ENCODE measurements around the gene HACD2. TPM values are rescaled to one million over a fixed set of nuclear protein-coding genes. Genes with fewer than 3 reads are reported as not detected.

Gene HACD2, protein sequence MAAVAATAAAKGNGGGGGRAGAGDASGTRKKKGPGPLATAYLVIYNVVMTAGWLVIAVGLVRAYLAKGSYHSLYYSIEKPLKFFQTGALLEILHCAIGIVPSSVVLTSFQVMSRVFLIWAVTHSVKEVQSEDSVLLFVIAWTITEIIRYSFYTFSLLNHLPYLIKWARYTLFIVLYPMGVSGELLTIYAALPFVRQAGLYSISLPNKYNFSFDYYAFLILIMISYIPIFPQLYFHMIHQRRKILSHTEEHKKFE
- total RNA-seq (2022) (76.5 and 97.7 TPM in 2 replicates), Bru-seq, nascent RNA (percentile 84 among the genes with signal in this experiment), BruChase-seq, experiment 1, labeled RNA remaining after a 6-hour chase (percentile 89 among the genes with signal in this experiment), BruChase-seq, experiment 2, labeled RNA remaining after a 2-hour chase (percentile 86 among the genes with signal in this experiment)
- long read RNA-seq, full-length matches to known transcripts: 12 of 40 reads
- long read RNA-seq, partial matches to known transcripts: 9 of 40 reads
- long read RNA-seq, other reads (novel, unspliced or antisense): 19 of 40 reads

DNA sequence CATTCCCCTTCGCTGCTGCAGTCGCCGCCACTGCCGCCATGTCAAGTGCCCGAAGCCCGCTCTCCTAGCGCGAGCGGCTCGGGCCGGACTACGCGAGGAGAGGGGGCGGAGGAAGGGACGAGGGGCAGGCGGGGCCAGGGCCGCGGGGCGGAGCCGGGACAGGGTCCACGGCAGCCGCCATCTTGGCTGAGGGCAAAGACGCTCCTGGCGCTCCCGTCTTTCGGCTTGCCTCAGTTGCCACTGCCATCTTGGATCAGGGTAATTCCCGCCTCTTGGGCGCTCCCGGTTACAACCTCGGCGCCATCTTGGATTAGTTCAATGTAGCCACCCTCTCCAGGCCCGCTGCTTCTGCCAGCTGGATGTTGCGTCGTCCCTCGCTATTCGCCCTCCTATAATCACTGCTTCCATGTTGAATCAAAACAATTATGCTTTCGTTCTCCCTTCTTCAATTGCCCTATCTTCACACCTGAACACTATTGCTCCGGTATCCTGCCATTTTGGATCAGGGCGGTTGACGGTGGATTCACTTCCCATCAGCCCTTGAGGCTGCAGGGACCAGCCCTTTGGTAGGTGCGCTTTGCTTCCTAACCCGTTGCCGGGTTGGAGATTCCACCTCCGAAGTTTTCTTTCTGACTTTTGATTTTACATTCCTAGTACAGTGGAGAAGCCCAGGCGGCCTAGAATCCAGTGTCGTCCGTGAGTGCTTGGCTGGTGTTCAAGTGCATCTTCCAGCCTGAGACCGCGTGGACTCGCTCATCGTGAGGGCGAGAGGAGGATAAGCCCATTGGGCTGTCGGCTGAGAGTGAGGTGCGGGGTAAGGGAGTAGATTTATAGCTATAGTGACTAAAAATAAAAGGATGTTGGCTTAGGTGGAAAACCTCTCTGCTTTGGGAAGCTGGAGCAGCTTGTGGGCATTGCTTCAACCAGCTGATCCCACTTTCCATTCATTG lies at the start of gene HACD2:
Gene HACD2, minus strand, starts transcription at position 66 of the 950 bp plus-strand sequence. Its CDS starts 26 bp downstream, at position 40.
- no peak within 1 kb of the TSS for H3K4me3 Mint-ChIP-seq (ENCODE audit: unreplicated experiment)
- H3K27ac Mint-ChIP-seq (ENCODE audit: low read depth, unreplicated experiment): no peak within 1 kb of the TSS
- POLR2A ChIA-PET: interaction anchor here (0.5 to 8.2 kb wide), 19 partner anchors 10 to 982 kb away, joined by 3 to 381 read pairs (median 4); partner anchors contain the start of genes CCDC14, HSPBAP1 and SEC22A
- TF ChIP-seq, protein P1, sequence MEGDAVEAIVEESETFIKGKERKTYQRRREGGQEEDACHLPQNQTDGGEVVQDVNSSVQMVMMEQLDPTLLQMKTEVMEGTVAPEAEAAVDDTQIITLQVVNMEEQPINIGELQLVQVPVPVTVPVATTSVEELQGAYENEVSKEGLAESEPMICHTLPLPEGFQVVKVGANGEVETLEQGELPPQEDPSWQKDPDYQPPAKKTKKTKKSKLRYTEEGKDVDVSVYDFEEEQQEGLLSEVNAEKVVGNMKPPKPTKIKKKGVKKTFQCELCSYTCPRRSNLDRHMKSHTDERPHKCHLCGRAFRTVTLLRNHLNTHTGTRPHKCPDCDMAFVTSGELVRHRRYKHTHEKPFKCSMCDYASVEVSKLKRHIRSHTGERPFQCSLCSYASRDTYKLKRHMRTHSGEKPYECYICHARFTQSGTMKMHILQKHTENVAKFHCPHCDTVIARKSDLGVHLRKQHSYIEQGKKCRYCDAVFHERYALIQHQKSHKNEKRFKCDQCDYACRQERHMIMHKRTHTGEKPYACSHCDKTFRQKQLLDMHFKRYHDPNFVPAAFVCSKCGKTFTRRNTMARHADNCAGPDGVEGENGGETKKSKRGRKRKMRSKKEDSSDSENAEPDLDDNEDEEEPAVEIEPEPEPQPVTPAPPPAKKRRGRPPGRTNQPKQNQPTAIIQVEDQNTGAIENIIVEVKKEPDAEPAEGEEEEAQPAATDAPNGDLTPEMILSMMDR (IDR thresholded peaks at IDR 0.05; ENCODE audit: unreplicated experiment): no peak
- DNase-seq (ENCODE audit: unreplicated experiment): peak; percentile 98
- BruUV-seq (replicated peaks): no TSS peak
- H3K9me3 Mint-ChIP-seq (ENCODE audit: unreplicated experiment): no peaks in the 10 kb centered on the region
- intact Hi-C loops (cut with micrococcal nuclease): loop anchor here (1.0 to 10.0 kb wide), 5 partner anchors 20 to 132 kb away; no protein-coding TSS in a partner anchor
- H3K36me3 Mint-ChIP-seq (ENCODE audit: insufficient read depth, unreplicated experiment): peaks cover 51% of the 10 kb centered on the region
- H3K27me3 Mint-ChIP-seq (ENCODE audit: insufficient read depth, unreplicated experiment): no peaks in the 10 kb centered on the region
- H3K4me1 Mint-ChIP-seq (ENCODE audit: insufficient read depth, unreplicated experiment): peaks cover 30% of the 10 kb centered on the region
- CTCF ChIA-PET: interaction anchor here (0.6 to 3.4 kb wide), 8 partner anchors 16 to 68 kb away, joined by 3 to 26 read pairs (median 6); no protein-coding TSS in a partner anchor

DNA sequence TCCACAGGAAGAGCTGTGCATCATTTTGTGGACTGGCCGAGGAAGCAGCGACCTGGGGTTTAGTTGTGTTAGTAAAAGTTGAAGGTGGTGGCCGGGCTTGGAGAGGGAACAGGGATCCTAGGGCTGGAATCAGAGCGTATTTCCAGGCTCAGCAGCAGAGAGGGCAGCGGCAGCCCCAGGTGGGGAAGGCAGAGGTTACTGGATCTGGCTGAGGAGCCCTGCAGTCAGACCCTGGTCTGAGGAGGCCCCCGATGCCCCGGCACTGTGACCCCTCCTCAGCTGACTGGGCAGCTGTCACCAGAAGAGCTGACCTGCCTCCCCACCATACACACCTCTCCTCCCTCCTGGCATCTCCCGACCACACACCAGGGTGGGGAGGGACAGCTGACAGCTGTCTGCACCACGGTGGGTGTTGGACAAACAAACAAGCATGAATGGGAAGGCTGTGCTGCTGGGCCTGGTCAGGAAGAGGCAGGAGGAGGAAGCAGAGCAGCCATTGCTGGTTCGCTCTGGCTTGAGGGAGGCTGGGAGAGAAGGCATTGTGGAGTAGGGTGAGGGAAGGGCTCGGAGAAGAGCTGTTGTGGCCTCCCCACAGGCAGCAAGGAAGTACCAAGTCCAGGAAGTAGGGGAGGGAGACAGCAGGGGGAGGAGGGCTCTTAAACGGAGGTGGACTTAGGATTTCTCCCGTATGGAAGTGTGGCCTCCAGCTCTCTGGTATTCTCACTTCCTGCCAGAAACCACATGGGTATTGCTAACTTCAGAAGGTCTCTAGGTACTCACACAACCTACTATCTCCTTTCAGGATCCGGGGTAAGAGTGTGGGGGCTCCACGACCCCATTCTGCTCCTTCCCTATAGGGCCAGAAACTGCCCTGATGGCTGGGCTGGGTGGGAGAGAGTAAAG lies 49.5 kb upstream of the HACD2 start:
- CTCF ChIA-PET: interaction anchor here (0.5 to 2.5 kb wide), 4 partner anchors 8 to 18 kb away, joined by 3 to 13 read pairs (median 8); no protein-coding TSS in a partner anchor
- POLR2A ChIA-PET: interaction anchor here (0.6 kb wide), 1 partner anchor 8 kb away, joined by 4 read pairs; no protein-coding TSS in a partner anchor
- TF ChIP-seq, protein P1 (IDR thresholded peaks at IDR 0.05; ENCODE audit: unreplicated experiment): no peak
- no TSS peak for BruUV-seq (replicated peaks)
- Mint-ChIP-seq H3K27ac (ENCODE audit: low read depth, unreplicated experiment) (no peak overlapping the region), H3K27me3 (ENCODE audit: insufficient read depth, unreplicated experiment) (no peaks in the 10 kb centered on the region), H3K36me3 (ENCODE audit: insufficient read depth, unreplicated experiment) (peaks cover 22% of the 10 kb centered on the region), H3K4me3 (ENCODE audit: unreplicated experiment) (no peak overlapping the region), H3K4me1 (ENCODE audit: insufficient read depth, unreplicated experiment) (no peaks in the 10 kb centered on the region), H3K9me3 (ENCODE audit: unreplicated experiment) (no peaks in the 10 kb centered on the region)
- no peak for DNase-seq (ENCODE audit: unreplicated experiment)
- intact Hi-C loops (cut with micrococcal nuclease): no loop called here

DNA sequence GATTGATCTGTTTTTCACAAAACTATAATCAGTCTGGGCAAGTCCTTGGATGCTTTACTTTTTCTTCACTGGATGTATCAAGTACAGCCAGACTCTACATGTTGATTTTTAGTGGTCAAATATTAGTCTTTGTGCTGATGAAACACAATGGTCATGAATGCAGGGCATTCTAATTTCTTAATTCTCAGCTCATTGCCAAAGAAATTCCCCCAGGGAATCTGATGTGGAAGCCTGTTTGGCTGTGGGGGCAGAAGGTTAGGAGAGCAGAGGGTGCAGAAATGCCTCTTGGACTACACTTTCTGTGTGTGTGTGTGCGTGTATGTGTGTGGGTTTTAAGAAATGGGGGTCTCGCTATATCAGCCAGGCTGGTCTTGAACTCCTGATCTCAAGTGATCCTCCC lies 48.7 kb upstream of the HACD2 start:
- Mint-ChIP-seq H3K9me3 (ENCODE audit: unreplicated experiment) (no peaks in the 10 kb centered on the region), H3K27ac (ENCODE audit: low read depth, unreplicated experiment) (no peak overlapping the region), H3K27me3 (ENCODE audit: insufficient read depth, unreplicated experiment) (no peaks in the 10 kb centered on the region), H3K4me1 (ENCODE audit: insufficient read depth, unreplicated experiment) (peaks cover 1% of the 10 kb centered on the region), H3K36me3 (ENCODE audit: insufficient read depth, unreplicated experiment) (peaks cover 28% of the 10 kb centered on the region), H3K4me3 (ENCODE audit: unreplicated experiment) (no peak overlapping the region)
- intact Hi-C loops (cut with micrococcal nuclease): no loop called here
- POLR2A ChIA-PET: interaction anchor here (0.6 to 0.9 kb wide), 2 partner anchors 51 to 1253 kb away, joined by 3 read pairs; no protein-coding TSS in a partner anchor
- BruUV-seq (replicated peaks): no TSS peak
- DNase-seq (ENCODE audit: unreplicated experiment): no peak
- TF ChIP-seq, protein P1 (IDR thresholded peaks at IDR 0.05; ENCODE audit: unreplicated experiment): no peak
- CTCF ChIA-PET: interaction anchor here (0.6 to 2.5 kb wide), 4 partner anchors 9 to 392 kb away, joined by 3 to 13 read pairs (median 8); no protein-coding TSS in a partner anchor

Measured in MCF 10A (cell line).